Erythroblast (primary cell): ENCODE data around the gene PDZRN3.

Experiments
- DNase-seq, 2 experiments: peaks; one replicate each; lab custom pipeline; 2025; lab: John Stamatoyannopoulos, UW
- GATA1 ChIP-seq: IDR thresholded peaks from 2 replicates; pipeline ENCODE4 v1.6.1; 2011; ENCODE audit warnings: low read depth, mild to moderate bottlenecking, control low read depth, low read length, moderate library complexity
- POLR2A ChIP-seq: IDR thresholded peaks from 2 replicates; pipeline ENCODE4 v1.6.1; 2011; ENCODE audit warnings: mild to moderate bottlenecking, low read length

PDZRN3 gene

DNA sequence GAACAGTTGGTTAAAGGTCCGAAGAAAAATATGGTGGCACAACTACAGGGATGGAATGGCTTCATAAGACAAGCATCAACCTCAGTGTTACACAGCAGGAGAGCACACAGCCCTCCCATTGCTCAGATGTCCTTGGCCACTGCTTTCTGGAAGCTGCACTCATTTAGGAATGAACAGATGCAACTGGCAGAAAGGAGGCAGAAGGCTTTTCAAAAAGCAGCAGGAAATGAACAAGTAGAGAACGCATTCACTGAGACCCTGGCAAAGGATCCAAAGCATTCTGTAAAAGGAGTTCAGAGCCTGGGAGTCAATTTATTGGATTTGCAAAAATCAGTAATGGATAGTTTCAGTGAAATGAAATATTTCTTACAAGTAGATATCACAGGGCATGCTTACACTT lies 101.1 kb downstream of the PDZRN3 start:
- TF ChIP-seq POLR2A (no peak), GATA1 (no peak)
- DNase-seq, result no peak

GRCh38 chr3:73521734-73522336 lies 102.9 kb downstream of the PDZRN3 start:
- no peak for TF ChIP-seq POLR2A
- TF ChIP-seq GATA1, result no peak
- DNase-seq, result no peak

GRCh38 chr3:73520931-73521461 lies 103.7 kb downstream of the PDZRN3 start:
- TF ChIP-seq POLR2A (no peak), GATA1 (no peak)
- DNase-seq, result no peak

- TF ChIP-seq POLR2A (no peak), GATA1 (no peak)
- no peak for DNase-seq
Observed at GRCh38 chr3:73516631-73517030, 108.1 kb downstream of the PDZRN3 start.

DNA sequence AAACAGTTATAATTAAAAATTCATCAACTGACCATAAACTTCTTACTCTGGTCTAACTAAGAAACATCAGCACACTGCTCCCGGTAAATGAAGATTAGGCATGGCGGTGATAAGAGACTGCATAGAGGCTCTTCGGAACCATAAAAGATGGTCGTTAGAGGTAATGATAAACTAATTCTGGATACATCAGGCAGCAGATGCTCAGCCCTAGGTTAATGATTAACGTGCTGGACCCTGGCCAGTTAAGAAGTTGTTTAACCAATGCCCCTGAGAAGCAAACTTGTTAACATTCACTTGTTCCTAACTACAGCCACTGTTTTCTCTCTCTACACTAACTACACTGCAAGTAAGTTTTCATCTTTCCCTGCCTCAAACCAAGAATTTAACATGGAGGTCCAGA lies 111.5 kb downstream of the PDZRN3 start:
- no peak for TF ChIP-seq GATA1
- no peak for TF ChIP-seq POLR2A
- no peak for DNase-seq

GRCh38 chr3:73511571-73512525 lies 112.9 kb downstream of the PDZRN3 start:
- TF ChIP-seq POLR2A (no peak), GATA1 (no peak)
- no peak for DNase-seq

DNA sequence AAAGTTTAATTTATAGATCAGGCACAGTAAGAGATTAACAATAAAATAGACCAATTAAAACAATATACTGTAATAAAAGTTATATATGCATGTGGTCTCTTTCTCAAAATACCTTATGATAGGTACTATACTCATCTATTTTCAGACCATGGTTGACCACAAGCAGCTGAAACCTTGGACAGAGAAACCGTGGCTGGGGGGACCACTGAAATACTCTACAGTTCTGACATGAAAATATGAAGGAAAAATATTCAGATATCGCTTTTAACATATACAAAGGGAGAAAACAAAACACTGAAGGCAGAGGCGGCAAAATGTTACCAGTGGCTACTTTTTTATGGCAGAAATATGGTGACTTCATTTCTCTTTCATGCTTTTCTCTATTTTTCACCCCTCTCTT lies 114.0 kb downstream of the PDZRN3 start:
- DNase-seq, result no peak
- TF ChIP-seq POLR2A, result no peak
- TF ChIP-seq GATA1, result no peak

DNA sequence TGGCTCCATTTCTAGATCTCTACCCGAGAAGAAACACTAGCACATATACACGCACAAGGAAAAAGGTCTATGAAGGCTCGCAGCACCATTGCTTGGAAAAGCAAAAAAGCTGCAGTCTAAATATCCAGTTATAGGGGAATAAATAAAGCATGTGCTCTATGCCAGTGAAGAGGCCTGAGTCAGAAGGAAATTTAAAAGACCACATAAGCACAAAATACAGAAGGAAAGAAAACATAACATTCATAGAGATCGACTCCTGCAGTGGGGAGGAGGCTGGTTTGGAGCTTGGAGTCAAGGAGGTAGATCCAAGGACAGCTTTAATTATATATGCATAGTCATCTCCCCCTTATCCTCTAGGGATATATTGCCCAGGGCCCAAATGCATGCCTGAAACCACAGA lies 114.4 kb downstream of the PDZRN3 start:
- TF ChIP-seq POLR2A (no peak), GATA1 (no peak)

GRCh38 chr3:73509816-73510215 lies 114.9 kb downstream of the PDZRN3 start:
- TF ChIP-seq POLR2A (no peak), GATA1 (no peak)
- no peak for DNase-seq

More for the DNA sequence above, 114.4 kb downstream of the PDZRN3 start:
- no peak for DNase-seq

DNA sequence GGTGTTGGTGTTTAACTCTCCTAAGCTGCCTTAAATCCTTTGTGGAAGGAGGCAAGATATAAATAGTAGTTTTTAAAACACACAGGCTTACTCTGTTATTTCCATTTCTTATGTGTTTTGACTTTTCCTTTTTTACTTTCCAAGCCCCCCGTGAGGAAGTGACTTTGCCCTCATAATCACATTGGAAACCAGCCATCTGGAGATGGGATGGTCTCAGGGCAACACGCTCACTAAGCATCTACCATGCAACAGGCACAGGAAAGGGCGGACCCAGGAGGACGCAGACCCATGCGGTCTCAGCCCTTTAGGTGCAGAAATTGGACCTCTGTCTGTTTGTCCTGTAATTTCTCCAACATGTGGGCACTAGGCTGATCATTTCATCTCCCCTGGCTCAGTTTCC lies 115.7 kb downstream of the PDZRN3 start:
- no peak for TF ChIP-seq GATA1
- no peak for TF ChIP-seq POLR2A
- DNase-seq, result no peak

DNA sequence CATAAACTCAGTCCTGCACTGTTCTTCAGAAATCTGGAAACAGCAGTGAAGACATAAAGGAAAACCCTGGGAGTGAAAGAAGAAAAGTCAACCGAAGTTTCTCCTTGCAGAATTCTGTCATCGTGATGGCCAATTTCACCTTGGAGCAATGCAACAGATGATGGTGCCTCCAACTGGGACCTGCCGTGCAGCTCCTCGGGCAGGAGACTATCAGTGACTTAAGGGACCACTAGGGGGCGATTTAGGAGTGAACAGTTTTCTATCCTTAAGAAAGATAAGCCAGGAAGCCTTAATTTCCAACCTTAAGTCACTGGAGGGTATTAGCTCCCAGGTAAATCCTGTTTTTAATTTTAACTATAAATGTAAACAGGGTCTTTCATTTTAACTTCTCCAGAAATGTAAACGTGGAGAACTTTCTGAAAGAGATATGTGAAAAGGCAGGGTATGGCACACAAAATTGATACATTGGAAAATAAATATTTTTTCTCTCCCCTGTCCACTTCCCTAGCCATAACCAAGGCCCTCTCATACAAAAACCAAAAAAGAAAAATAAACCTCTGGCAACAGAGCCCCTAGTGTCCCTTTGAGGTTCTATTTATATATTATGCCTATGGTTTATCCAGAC lies 116.3 kb downstream of the PDZRN3 start:
- peak; percentile 37 to 63 for DNase-seq
- TF ChIP-seq GATA1, result no peak
- TF ChIP-seq POLR2A, result no peak

- DNase-seq, result no peak
- TF ChIP-seq POLR2A, result no peak
Observed at GRCh38 chr3:73504852-73505251, 119.9 kb downstream of the PDZRN3 start.

- no peak for DNase-seq
- TF ChIP-seq POLR2A (no peak), GATA1 (no peak)
Observed at GRCh38 chr3:73504239-73504638, 120.5 kb downstream of the PDZRN3 start.

GRCh38 chr3:73503781-73504180 lies 121.0 kb downstream of the PDZRN3 start:
- no peak for TF ChIP-seq GATA1
- TF ChIP-seq POLR2A, result no peak
- no peak for DNase-seq
